Loucy (cell line): Measurements from ENCODE around the gene CAMTA1.

Source experiments
- H2AFZ ChIP-seq: fragments of 200-600 bp; sonication (generic); 2 replicates; pipeline ENCODE4 v1.6.0; 2016; ENCODE audit warnings: antibody characterized with exemption, mild to moderate bottlenecking, low read length, moderate library complexity
- H3F3A ChIP-seq: fragments of 200-600 bp; 2 replicates; pipeline ENCODE4 v1.6.0; 2016; ENCODE audit warnings: antibody characterized with exemption, low read depth, mild to moderate bottlenecking
- H3K27me3 ChIP-seq: fragments of 200-600 bp; sonication (generic); 2 replicates; pipeline ENCODE4 v1.6.1; 2014; ENCODE audit warnings: low read length, mild to moderate bottlenecking; ENCODE audit not compliant: insufficient read depth, poor library complexity, severe bottlenecking
- H3K36me3 ChIP-seq: fragments of 200-600 bp; sonication (generic); 2 replicates; pipeline ENCODE4 v1.6.1; 2016; ENCODE audit warnings: low read length; ENCODE audit not compliant: insufficient read depth
- H3K4me1 ChIP-seq: fragments of 200-600 bp; sonication (generic); 2 replicates; pipeline ENCODE4 v1.5.1; 2014; ENCODE audit warnings: low read length, mild to moderate bottlenecking; ENCODE audit not compliant: insufficient read depth, poor library complexity, severe bottlenecking
- H3K4me2 ChIP-seq: fragments of 200-600 bp; sonication (generic); 2 replicates; pipeline ENCODE4 v1.6.0; 2014; ENCODE audit warnings: antibody characterized with exemption, low read length, low read depth, mild to moderate bottlenecking; ENCODE audit not compliant: poor library complexity, severe bottlenecking
- H3K4me3 ChIP-seq: fragments of 200-600 bp; sonication (generic); 2 replicates; pipeline ENCODE4 v1.5.1; 2014; ENCODE audit warnings: low read length, mild to moderate bottlenecking, mixed read lengths; ENCODE audit not compliant: poor library complexity, severe bottlenecking
- H3K79me2 ChIP-seq: fragments of 200-600 bp; sonication (generic); 2 replicates; pipeline ENCODE4 v1.6.1; 2014; ENCODE audit warnings: low read length; ENCODE audit not compliant: insufficient read depth
- H3K9ac ChIP-seq: fragments of 200-600 bp; sonication (generic); 2 replicates; pipeline ENCODE4 v1.6.0; 2014; ENCODE audit warnings: mild to moderate bottlenecking, low read depth, low read length, moderate library complexity; ENCODE audit not compliant: poor library complexity, severe bottlenecking
- H3K9me2 ChIP-seq: fragments of 200-600 bp; sonication (generic); replicated peaks from 2 replicates; pipeline ENCODE4 v1.6.1; 2016; ENCODE audit warnings: low read depth, low read length, mixed read lengths
- H3K9me3 ChIP-seq: fragments of 200-600 bp; sonication (generic); 2 replicates; pipeline ENCODE4 v1.6.1; 2014; ENCODE audit warnings: mild to moderate bottlenecking, antibody characterized with exemption, low read length, low read depth; ENCODE audit not compliant: insufficient read depth
- H4K20me1 ChIP-seq: fragments of 200-600 bp; sonication (generic); 2 replicates; pipeline ENCODE4 v1.6.0; 2014; ENCODE audit warnings: antibody characterized with exemption, low read length, mild to moderate bottlenecking; ENCODE audit not compliant: insufficient read depth, poor library complexity, severe bottlenecking
- CTCF ChIP-seq: fragments of 200-600 bp; sonication (generic); conservative IDR thresholded peaks from 2 replicates; pipeline ENCODE4 v1.5.1; 2014; ENCODE audit warnings: mild to moderate bottlenecking, antibody characterized with exemption, low read length
- EZH2phosphoT487 ChIP-seq: fragments of 200-600 bp; IDR thresholded peaks from 2 replicates; pipeline ENCODE4 v1.6.1; 2018; ENCODE audit warnings: antibody characterized with exemption, mild to moderate bottlenecking, moderate library complexity, borderline replicate concordance

The CAMTA1 gene

GRCh38 chr1:7228252-7228961 is 443.2 kb downstream of the CAMTA1 start:
- no peak overlapping the region for H3K4me2 ChIP-seq
- H3K9ac ChIP-seq: no peak overlapping the region
- no peak overlapping the region for H2AFZ ChIP-seq
- no peak for TF ChIP-seq EZH2phosphoT487
- TF ChIP-seq CTCF: no peak
- H3K27me3 ChIP-seq: no peaks in the 10 kb centered on the region
- no peaks in the 10 kb centered on the region for H3F3A ChIP-seq
- no peaks in the 10 kb centered on the region for H3K4me1 ChIP-seq
- H3K9me2 ChIP-seq: no peaks in the 10 kb centered on the region
- H4K20me1 ChIP-seq: no peaks in the 10 kb centered on the region
- H3K36me3 ChIP-seq: no peaks in the 10 kb centered on the region
- H3K79me2 ChIP-seq: no peaks in the 10 kb centered on the region
- no peak overlapping the region for H3K4me3 ChIP-seq
- H3K9me3 ChIP-seq: no peaks in the 10 kb centered on the region

GRCh38 chr1:7229186-7229585 is 443.9 kb downstream of the CAMTA1 start:
- Histone ChIP-seq H3K9me2 (no peaks in the 10 kb centered on the region), H3K36me3 (no peaks in the 10 kb centered on the region), H3K27me3 (no peaks in the 10 kb centered on the region), H3K9me3 (no peaks in the 10 kb centered on the region), H3K4me1 (no peaks in the 10 kb centered on the region), H3F3A (no peaks in the 10 kb centered on the region), H3K4me3 (no peak overlapping the region), H3K79me2 (no peaks in the 10 kb centered on the region), H4K20me1 (no peaks in the 10 kb centered on the region), H2AFZ (no peak overlapping the region), H3K4me2 (no peak overlapping the region), H3K9ac (no peak overlapping the region)
- no peak for TF ChIP-seq EZH2phosphoT487
- no peak for TF ChIP-seq CTCF

- Histone ChIP-seq H3K4me2 (no peak overlapping the region), H4K20me1 (no peaks in the 10 kb centered on the region), H3K79me2 (no peaks in the 10 kb centered on the region), H3K4me3 (no peak overlapping the region), H3K4me1 (no peaks in the 10 kb centered on the region), H2AFZ (no peak overlapping the region), H3K36me3 (no peaks in the 10 kb centered on the region), H3K27me3 (no peaks in the 10 kb centered on the region), H3K9me2 (no peaks in the 10 kb centered on the region), H3K9ac (no peak overlapping the region), H3K9me3 (no peaks in the 10 kb centered on the region), H3F3A (no peaks in the 10 kb centered on the region)
- TF ChIP-seq CTCF (no peak), EZH2phosphoT487 (no peak)
Observed at GRCh38 chr1:7229696-7230631, 444.7 kb downstream of the CAMTA1 start.
